ENCODE results near the gene RNF19B. TPM values are rescaled to one million over a fixed set of nuclear protein-coding genes. Genes with fewer than 3 reads are reported as not detected.
"Not testable (repeated sequence)": the region's sequence is repeated elsewhere in the genome, so short reads cannot be mapped to it uniquely, and the experiment has no call there.

Gene RNF19B
- total RNA-seq: 9.9 TPM

DNA sequence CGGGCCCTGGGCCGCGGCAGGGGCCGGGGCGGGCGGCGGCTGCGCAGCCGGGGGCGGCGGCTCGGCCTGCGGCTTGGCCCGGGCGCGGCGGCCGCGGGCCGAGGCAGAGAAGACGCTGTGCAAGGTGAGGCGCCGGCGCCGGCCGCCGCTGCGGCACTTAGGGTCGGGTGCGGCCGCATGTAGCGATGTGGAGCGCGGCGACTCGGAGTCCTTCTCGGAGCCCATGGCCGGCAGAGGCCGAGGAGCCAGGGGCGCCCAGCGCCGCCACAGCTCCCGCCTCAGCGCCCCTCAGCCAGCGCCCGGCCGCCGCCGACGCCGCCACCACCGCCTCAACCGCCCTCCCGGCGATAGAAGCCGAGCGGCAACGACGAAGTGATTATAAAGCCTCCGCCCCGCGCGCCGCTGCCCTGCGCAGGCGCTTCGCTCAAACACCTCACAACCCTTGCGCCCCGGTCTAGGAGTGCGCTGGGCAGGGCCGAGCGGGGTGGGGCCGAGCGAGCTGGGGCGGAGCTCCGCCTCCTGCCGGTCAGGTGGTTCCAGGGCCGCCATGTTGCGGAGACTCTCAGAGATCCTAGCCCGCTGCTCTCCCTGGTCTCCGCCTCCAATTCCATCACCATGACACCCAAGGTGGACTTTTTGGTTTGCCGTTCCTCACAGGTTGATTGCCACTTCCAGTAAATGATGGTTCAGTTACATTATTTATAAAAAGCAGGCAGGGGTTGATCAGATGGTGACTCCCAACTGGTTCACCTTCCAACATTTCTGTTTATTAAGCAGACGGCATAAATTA lies at the start of gene RNF19B:
TSS of gene RNF19B (minus strand) at position 349 of the 790 bp plus-strand sequence. CDS start at position 225, 124 bp downstream.
- peak; percentile 97 for DNase-seq

DNA sequence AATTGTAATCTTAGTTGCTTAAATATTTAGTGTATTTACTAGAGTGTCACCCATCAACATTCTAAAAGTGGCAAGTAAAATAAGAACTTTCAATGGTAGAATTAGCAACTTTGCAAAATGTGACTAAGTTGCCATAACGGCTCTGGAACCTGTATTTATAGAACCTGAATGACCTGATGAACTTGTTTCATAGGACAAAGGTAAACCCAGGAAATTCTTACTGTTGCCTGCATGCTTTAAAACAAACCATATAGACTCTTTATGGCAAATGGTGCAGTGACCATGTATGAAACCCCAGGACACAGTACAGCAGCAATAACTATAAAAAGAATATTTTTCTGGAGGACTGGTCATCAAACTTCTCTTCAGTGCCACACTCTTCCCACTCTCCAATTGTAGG lies 49.2 kb upstream of the RNF19B start:
- DNase-seq: no peak

GRCh38 chr1:33012165-33012564 lies 47.6 kb upstream of the RNF19B start:
- DNase-seq: no peak

- peak; percentile 36 for DNase-seq
Measured at GRCh38 chr1:33010932-33011731, 46.5 kb upstream of the RNF19B start.

- DNase-seq: no peak
Measured at GRCh38 chr1:33009561-33009960, 45.0 kb upstream of the RNF19B start.

GRCh38 chr1:33008051-33008914 lies 43.7 kb upstream of the RNF19B start:
- no peak for DNase-seq

GRCh38 chr1:33007190-33008050 lies 42.8 kb upstream of the RNF19B start:
- DNase-seq: peak; percentile 37

- DNase-seq: no peak
Measured at GRCh38 chr1:33005838-33006421, 41.3 kb upstream of the RNF19B start.

DNA sequence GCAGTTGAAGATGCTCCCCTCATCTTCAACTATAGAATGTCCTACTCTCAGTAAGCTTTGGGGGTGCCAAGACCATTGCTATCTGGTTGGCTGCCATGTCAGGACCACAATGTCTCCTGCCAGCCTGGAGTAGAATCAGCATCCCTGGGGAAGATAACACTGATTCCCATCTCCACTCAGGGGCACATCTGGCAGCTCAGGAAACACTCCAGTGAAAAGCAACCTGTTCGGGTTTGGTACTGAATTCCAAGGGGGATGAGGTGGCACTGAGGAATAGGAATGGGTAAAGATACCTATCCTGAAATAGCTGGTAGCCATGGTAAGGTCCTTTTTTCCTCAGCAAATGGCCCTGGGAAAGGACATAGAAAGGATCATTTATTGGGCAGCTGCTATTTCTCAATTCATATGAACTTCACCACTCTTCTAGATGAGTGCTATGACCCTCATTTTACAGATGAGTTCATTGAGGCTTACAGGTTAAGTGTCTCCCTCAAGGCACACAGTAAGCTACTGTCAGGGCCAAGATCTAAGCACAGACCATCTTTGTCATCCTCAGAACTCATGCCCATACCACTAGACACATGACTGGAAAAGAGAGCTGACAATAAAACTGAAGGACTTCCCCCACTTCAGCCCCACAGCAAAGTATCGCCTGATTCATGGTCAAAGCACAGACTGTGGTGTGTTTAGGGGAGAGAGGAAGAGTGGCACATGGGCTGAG lies 40.7 kb upstream of the RNF19B start:
- no peak for DNase-seq

- peak; percentile 25 for DNase-seq
Measured at GRCh38 chr1:33004613-33005012, 40.0 kb upstream of the RNF19B start.

DNA sequence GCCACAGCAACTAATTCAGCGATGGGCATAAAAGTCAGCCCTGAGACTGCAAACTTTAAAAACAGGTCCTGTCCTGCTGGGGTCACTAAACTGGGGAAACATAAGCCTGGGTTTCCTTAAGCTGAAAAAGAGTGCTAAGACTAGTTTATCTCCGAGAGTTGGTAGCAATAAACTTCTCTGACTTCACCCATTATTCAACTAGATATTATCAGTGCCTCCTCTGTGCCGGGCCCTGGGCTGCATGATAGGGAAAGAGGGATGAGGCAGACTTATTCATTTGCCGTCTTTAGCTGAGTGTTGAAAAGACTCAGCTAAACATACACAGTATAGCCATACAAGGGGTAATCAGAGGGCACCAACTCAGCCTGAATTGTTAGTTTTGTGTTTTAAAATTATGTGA lies 39.0 kb upstream of the RNF19B start:
- DNase-seq: no peak

DNA sequence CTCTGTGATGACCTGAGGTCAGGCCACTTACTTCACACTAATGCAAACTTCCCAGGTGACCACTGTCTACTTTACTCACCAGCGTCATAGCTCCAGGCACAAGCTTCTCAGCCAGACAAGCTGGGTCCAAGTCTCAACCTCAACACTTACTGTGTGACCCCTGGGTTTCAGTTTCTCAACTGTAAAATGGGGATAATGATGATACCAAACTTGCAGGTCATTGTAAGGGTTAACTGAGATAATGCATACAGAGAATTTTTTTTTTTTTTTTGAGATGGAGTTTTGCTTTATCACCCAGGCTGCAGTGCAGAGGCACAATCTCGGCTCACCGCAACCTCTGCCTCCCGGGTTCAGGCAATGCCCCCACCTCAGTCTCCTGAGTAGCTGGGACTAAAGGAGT lies 37.4 kb upstream of the RNF19B start:
- no peak for DNase-seq

- no peak for DNase-seq
Measured at GRCh38 chr1:33001282-33001681, 36.7 kb upstream of the RNF19B start.

DNA sequence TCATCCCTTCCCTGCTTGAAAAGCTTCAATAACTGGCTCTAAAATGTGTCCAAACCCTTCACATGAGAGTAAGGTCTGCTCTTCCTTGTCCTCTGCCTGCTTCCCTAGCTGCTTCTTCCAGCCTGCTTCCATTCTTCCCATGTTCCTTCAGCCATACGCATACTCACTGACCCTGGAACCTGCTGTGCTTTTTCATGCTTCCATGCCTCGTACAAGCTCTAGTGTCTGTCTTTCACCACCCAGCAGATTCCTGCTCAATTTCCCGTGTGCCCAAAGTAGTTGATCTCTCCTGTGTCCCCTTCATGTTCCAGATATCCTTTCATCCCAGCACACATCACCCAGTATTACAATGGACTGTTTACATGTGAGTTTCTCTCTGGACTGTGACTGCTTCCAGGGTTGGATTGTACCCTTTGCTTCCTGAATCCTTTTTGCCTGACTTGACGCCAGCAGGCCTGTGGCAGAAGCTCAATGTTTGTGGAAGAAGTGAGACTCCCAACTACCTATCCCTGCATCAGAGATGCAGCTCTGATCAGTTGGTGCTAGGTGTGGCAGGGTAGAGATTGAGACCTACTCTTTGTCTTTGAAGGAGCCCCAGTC lies 35.9 kb upstream of the RNF19B start:
- DNase-seq: no peak

- no peak for DNase-seq
Measured at GRCh38 chr1:32998997-32999396, 34.4 kb upstream of the RNF19B start.

DNA sequence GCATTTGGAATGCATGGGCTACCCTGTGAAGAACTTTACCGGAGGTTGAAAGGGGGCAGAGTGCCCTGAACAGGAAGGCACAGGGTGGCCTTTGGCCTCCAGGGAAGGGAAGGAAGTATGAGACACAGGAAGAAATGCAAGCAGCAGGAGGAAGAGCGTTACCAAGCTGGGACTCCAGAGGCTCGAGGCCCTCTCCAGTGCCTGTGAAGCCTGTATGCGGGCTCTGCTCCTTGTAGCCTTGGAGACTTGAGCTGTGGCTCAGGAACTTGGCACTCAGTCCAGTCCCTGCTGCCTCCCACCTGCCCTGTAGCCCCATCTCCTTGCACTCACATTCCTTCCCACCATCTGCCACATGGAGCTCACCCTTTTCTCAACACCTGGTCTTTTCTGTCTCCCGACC lies 33.5 kb upstream of the RNF19B start:
- peak; percentile 32 for DNase-seq

- no peak for DNase-seq
Measured at GRCh38 chr1:32997381-32997891, 32.8 kb upstream of the RNF19B start.

GRCh38 chr1:32993324-32993636 lies 28.7 kb upstream of the RNF19B start:
- DNase-seq: not testable (repeated sequence)

DNA sequence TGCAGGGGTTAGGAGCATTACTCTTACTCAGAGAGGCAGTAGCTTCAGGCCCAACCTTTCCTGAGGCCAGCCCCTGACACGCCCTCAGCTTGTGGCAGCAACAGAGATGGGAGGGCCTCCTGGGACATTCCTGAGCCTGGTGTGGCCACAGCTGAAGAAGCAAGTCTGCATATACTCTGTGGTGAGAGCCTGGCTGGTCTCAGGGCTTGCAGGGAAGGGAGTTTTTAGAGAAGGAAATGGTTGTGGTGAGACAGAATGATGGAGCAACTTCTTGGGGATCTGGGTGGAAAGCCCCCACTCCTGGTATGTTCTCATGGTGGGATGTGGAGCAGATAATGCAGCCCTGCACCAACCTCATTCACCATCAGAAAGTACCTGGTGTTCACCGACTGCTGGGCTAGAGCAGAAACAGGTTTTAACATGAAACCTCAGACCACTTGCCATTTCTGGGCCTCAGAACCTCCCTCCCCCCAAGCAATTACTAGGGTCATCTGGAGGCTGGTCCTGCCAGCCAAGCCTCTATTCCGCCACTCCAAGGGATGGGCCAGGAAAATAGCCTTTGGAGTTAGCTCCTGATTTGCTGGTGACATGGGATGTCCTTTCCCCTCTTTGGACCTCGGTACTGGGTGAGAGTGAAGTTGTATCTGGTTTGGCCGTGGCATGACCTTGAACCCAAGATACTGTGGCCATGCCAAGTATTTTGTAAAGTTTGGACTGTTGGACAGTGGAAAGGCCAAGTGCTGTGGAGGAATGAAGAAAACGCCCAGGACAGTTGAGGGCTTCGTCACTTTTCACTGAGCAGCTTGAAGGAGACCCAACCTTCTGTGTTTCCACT lies 28.1 kb upstream of the RNF19B start:
- peak; percentile 84 for DNase-seq

All from tongue (tissue), 2 donors.